GM19395 (cell line): Measurements from ENCODE around the gene EPHA4.

Experiments
- ATAC-seq: cut with Tn5 transposase; IDR thresholded peaks from one replicate; pipeline ENCODE4 v1.9.1; 2021; ENCODE audit warnings: mild to moderate bottlenecking, moderate library complexity; ENCODE audit not compliant: unreplicated experiment

Gene EPHA4

DNA sequence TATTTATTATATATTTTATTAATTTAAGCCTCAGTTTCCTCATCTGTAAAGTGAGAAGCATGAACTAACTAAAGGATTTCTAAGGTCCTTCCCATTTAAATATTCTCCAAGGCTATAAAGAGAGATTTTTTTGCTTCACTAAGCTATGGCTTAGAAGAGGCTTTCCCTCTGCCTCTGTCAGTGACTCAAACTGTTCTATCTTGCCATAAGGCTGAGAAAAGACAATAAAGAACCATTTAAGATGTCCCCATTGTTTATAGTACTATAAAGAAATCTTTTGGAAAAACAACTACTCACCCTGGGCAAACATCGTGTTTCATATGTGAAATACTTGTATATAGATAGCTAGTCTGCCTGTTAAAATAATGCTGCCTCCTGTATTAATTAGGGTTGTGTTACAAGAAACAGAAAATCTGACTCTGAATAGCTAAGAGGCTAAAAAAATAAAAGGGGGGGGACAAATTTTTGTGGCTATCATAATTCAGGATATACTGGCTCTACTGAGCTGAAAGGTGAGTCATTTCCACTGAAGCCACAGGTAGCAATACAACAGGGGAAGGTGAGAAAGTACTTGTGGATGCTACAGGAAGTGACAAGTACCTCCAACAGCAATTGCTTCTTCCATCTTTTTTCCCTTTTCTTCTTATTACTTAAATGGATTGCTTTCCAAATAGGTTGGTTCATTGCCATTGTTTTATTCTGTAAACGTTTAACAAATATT is 25.4 kb downstream of the EPHA4 start:
- no peak for ATAC-seq

GRCh38 chr2:221541131-221541735 is 30.9 kb downstream of the EPHA4 start:
- ATAC-seq: no peak

DNA sequence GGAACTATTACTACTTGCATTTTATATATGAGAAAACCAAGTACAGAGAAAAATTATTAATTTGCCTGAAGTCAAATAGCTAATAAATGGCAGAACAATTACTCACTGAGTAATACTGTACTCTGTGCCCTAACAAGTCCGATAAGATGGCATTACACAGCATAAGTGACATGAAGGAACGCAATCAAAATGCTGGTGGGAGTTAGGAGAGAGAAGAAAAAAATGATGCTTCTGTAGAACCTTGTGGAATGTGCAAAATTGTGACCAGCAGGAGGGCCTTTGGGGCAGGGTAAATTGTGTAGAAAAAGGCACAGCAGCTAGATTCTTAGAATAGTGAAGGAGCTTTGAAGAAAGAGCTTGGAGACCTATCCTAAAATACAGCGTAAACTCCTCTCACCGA is 32.9 kb downstream of the EPHA4 start:
- no peak for ATAC-seq

DNA sequence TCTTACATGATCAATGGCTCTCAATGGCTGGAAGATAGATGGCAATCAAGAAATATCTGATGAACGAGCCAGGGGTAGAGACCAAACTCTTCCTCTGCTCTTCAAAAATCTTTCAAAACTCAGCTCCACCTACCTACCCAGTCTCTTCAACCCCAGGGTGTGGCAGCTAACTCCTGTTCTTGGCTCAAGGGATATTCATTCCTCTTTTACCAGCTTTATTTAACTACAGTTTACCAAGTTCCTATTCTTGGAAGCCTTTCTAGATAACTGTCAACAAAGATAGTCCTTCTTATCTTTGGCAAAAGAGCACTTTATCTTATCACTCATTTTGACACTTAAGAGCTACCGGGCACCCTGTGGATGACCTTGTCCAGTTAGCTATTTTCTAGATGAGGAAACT is 36.3 kb downstream of the EPHA4 start:
- ATAC-seq: no peak

DNA sequence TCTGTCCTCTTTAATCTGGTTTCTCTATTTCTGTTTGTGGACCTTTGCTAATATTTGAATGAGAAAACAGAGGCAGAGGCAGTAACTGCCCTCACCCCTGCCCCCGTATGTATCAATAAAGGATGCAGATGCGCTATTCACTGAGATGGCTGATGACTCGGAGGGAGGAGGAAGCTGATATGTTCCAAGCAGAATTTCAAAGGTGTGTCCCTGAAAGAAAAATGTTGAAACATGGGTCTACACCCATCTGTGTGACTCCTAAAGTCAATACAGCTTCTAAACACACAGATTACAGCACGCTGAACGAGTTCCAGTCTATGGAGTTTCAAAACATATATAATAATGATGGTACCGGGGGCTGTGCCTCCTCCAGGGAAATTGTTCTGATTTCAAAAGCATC is 38.8 kb downstream of the EPHA4 start:
- ATAC-seq: no peak

- no peak for ATAC-seq
These were observed 39.5 kb downstream of the EPHA4 start for GRCh38 chr2:221532641-221533040.

DNA sequence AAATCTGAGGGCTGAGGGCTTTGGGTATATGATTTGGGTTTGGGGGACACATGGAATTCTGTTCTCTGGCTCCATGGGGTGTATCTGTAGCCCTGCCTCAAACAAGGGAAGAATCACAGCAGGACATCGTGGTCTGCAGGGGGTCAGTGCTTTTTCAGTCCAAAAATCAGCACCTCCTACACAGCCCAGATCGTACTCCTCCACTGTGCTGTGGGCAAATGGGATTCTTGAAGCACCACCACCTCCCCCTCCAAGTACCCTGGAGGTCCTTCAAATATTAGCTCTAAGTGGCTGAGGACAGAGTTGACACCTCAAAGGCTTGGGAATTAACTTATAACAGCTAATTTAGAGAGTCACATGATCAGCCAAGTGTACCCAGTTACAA is 41.5 kb downstream of the EPHA4 start:
- ATAC-seq: no peak

GRCh38 chr2:221529943-221530652 is 42.0 kb downstream of the EPHA4 start:
- no peak for ATAC-seq

DNA sequence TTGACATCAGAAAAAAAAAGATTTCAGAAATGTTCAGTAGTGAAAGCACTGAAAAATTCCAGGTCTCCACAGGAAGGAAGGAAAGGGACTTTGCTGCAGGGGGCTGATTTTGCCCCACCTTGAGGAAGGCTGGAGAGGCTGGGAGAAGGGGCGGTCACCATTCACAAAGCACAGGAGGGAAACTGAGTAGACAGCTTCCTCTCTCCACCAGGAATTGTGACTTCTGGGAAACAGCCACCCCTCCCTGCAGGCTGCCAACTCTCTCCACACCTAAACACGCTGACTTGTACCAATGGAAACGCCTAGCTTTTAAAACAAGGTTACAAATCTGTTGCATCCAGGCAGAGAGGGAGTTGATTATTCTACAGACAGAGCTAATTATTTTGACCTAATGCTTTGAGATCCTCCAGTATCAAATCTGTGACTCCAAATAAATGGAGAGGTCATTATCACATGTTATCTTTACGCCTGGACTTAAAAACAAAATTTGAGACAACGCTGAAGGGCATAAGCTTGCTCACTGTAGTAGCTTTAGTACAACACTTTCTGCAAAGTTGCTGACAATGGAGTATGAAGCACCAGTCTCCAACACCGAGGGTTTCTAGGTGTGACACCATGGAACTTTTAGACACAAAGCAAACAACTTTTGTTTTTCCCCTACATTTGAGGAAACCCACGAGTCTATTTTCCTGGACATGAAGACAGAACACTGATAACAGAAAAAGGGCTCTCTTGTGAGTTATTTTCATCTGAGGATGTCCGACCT is 42.7 kb downstream of the EPHA4 start:
- no peak for ATAC-seq

DNA sequence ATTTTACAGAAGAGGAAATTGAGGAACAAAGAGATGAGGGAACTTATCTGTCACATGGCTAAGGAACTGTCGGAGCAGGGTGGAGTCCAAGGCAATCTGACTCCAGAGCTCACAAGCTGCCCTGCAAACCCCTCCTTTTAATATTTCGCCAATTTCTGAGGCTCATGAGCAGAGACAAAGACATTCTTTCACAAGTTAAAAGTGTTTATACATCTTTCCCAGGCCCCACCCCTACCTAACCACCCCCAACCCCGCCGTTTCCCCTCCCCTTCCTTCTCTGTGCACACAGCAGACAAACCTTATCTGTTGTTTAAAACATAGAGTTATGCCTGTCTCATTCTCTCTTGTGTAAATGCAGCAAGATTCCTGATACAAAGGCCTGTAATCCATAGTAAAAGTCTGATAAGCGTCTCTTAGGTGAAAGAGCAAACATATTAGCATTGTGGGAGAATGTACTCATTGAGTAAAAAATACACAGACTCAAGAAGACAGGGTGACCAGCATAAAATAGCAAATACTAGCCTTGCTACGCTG is 44.3 kb downstream of the EPHA4 start:
- no peak for ATAC-seq

GRCh38 chr2:221524158-221524557 is 47.9 kb downstream of the EPHA4 start:
- ATAC-seq: no peak

DNA sequence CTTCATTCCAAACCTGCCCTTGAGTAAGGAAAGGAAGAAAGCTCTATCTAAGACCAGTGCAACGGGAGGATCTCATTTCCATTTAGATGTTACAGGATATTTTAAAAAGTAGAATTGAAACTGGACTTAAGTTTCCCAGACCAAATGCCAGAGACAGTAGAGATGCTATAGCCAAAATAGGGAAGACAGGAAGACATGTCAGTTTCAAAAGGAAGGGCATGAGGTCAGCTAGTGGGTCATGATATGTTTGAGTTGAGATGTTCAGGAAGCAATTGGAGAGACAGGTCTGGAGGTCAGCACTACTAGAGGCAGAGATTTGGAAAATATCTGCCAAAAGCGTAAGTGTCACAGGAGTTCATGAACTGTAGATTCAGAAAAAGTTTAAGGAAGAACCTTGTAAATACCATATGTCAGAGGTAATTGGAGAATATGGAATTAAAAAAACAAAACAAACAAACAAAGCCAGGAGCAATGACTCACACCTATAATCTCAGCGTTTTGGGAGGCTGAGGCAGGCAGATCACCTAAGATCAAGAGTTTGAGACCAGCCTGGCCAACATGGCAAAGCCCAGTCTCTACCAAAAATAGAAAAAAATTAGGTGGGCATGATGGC is 50.8 kb downstream of the EPHA4 start:
- no peak for ATAC-seq

GRCh38 chr2:221518935-221519625 is 53.0 kb downstream of the EPHA4 start:
- ATAC-seq: no peak

GRCh38 chr2:221518201-221518934 is 53.7 kb downstream of the EPHA4 start:
- peak; percentile 73 for ATAC-seq

DNA sequence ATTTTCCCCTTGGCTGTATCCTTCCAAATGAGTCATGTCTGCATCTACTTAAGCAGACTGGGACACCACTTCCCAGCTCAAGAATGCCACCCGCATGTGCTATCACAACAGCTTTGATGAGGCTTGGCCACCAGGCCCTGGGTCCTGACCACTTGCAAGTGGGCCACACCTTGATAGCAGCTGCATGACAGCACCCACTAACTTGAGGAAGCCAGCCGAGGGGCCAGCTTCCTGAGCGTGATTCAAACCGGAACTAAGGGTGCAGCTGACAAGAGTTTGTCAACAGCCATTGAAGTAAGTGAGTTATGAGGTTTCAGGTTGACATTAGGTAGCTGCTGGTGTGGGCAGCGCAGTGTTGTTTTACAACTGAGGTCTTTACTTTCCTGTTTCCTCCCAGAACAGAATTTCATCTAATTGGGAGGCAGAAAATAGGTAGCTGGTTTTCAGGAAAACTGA is 54.4 kb downstream of the EPHA4 start:
- ATAC-seq: peak; percentile 97

- ATAC-seq: no peak
These were observed 54.9 kb downstream of the EPHA4 start for GRCh38 chr2:221517146-221517695.

DNA sequence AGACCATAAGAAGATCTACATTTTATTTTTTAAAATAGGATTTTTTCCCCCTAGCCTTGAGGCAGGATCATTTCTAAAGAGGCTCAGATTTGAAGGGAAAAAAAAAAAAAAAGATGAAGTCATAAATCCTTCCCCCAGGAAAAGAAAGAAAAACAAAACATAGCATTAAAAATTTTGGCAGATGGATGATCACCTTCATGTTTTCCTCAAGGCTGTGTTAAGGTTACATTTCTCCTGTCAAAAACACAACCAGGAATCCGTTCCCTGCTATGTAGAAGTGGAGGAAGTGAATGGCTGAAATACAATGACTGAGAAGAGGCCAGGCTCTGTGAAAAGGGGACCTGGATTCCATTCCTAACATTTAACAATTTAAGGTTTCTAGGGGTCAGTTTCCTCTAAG is 56.2 kb downstream of the EPHA4 start:
- no peak for ATAC-seq

DNA sequence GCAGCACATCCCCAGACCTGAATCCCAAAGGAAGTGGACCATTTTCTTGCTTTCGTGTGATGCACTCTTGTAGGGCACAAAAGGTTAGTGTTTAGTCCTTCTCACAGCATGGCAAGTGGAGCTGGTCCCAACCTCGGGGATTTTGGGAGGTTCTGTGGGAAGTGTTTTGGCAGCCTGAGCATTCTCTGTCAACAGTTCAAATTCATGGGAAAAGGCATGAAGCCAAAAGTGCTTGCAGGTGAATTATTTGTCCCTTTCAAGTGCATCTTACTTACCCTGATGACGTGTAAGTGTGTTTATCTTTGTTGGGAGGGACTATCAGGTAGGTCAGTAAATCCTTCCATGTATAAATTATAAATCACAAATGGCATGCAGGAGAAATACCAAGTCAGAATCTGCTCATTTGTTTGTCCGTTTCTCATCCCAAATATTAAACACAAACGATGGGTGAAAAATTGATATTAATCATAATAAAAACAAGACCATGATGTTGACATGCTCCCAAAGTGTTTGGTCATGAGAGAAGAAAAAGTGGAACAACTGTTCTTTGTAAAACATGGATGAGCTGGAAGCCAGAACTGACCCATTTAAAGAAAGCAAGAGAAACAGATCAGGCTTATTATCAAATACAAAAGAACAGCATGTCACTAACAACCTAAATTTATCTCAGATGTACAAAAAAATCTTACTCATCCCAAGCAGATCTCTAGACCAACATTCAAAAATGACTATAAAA is 57.6 kb downstream of the EPHA4 start:
- ATAC-seq: no peak
